Fibroblast of lung (primary cell): ENCODE results near the gene VMO1. TPM values are rescaled to one million over a fixed set of nuclear protein-coding genes. Genes with fewer than 3 reads are reported as not detected.

Experiments used
- DNase-seq, 2 donors: peaks; one replicate each; pipeline versions ENCODE4 v3.0.0 to v3.0.0-alpha.2; 2010; ENCODE audit warnings: low read depth in 2 of 2
- H2AFZ ChIP-seq: 2 replicates; pipeline ENCODE4 v1.5.1; 2012; ENCODE audit warnings: low read length, control low read depth, inconsistent platforms
- H3K27ac ChIP-seq: 2 replicates; pipeline ENCODE4 v1.5.1; 2011; ENCODE audit warnings: low read length, control low read depth; ENCODE audit not compliant: insufficient read depth
- H3K27me3 ChIP-seq: 2 replicates; pipeline ENCODE4 v1.5.1; 2011; ENCODE audit warnings: mild to moderate bottlenecking, low read length; ENCODE audit not compliant: control insufficient read depth, insufficient read depth
- H3K36me3 ChIP-seq: 2 replicates; pipeline ENCODE4 v1.5.1; 2011; ENCODE audit warnings: low read length; ENCODE audit not compliant: control insufficient read depth, insufficient read depth
- H3K4me1 ChIP-seq: 2 replicates; pipeline ENCODE4 v1.5.1; 2011; ENCODE audit warnings: low read length; ENCODE audit not compliant: control insufficient read depth, insufficient read depth; ENCODE audit errors: extremely low read depth
- H3K4me2 ChIP-seq: 2 replicates; pipeline ENCODE4 v1.5.1; 2011; ENCODE audit warnings: low read length, control low read depth; ENCODE audit not compliant: insufficient read depth; ENCODE audit errors: extremely low read depth
- H3K4me3 ChIP-seq, 4 experiments: fragments of 200-600 bp in 1 of 4; sonication (generic) in 1 of 4; replicated peaks in 1 of 4; 2 replicates each; pipeline ENCODE4 v1.5.1; 2011 to 2016; ENCODE audit warnings: low read length in 4 of 4, low read depth in 3 of 4, mild to moderate bottlenecking in 3 of 4, control low read depth in 2 of 4, inconsistent platforms in 1 of 4, mixed read lengths in 1 of 4; ENCODE audit not compliant: insufficient read depth in 1 of 4; ENCODE audit errors: control extremely low read depth in 1 of 4
- H3K79me2 ChIP-seq: 2 replicates; pipeline ENCODE4 v1.5.1; 2012; ENCODE audit warnings: mild to moderate bottlenecking, low read length, inconsistent platforms; ENCODE audit not compliant: control insufficient read depth, insufficient read depth
- H3K9ac ChIP-seq: 2 replicates; pipeline ENCODE4 v1.5.1; 2011; ENCODE audit warnings: mild to moderate bottlenecking, low read length, control low read depth; ENCODE audit not compliant: insufficient read depth
- H3K9me3 ChIP-seq: 2 replicates; pipeline ENCODE4 v1.5.1; 2012; ENCODE audit warnings: low read depth, low read length; ENCODE audit not compliant: control insufficient read depth, insufficient read depth
- H4K20me1 ChIP-seq: 2 replicates; pipeline ENCODE4 v1.5.1; 2011; ENCODE audit warnings: low read length; ENCODE audit not compliant: control insufficient read depth, insufficient read depth; ENCODE audit errors: extremely low read depth
- CTCF ChIP-seq, 2 donors: IDR thresholded peaks in 1 of 2; conservative IDR thresholded peaks in 1 of 2; 1 replicate in 1 of 2; 2 replicates in 1 of 2; pipeline ENCODE4 v1.5.1; 2011 to 2012; ENCODE audit warnings: low read length in 2 of 2, control low read depth in 1 of 2, inconsistent platforms in 1 of 2, low read depth in 1 of 2, mild to moderate bottlenecking in 1 of 2
- EZH2 ChIP-seq: IDR thresholded peaks from 2 replicates; pipeline ENCODE4 v1.5.1; 2012; ENCODE audit warnings: low read length, control low read depth, mild to moderate bottlenecking; ENCODE audit errors: missing control alignments
- polyA plus RNA-seq, 2 donors: library from polyadenylated mRNA; depleted of rRNA in 1 of 2; stranded (reverse) in 1 of 2; unstranded in 1 of 2; fragments of >200 nt; gene quantifications; 2 replicates each; pipeline ENCODE4 v1.2.1, GENCODE V29; 2011 to 2012; ENCODE audit warnings: missing spikeins in 1 of 2
- total RNA-seq: library from RNA; depleted of rRNA; stranded (reverse); fragments of >200 nt; gene quantifications from 2 replicates; pipeline ENCODE4 v1.2.1, GENCODE V29; 2014

The VMO1 gene
- total and polyA plus RNA-seq, 2 donors (not counting 1 experiment from before 2014, with no cell fraction given), result 0.33 TPM; not detected in 1

- H3K27ac ChIP-seq, result no peak overlapping the region
- no peak overlapping the region for H2AFZ ChIP-seq
- no peak for DNase-seq
- peak overlapping the region; percentile 72 for H3K4me2 ChIP-seq
- H3K79me2 ChIP-seq, result no peaks in the 10 kb centered on the region
- H3K9me3 ChIP-seq, result no peaks in the 10 kb centered on the region
- no peak overlapping the region for H3K9ac ChIP-seq
- TF ChIP-seq EZH2 (peak; percentile 87), CTCF (conservative IDR thresholded peaks at IDR 0.05 in 1 of 2, IDR thresholded peaks at IDR 0.05 in 1 of 2; ENCODE audit: low read depth in 1 of 2, low read length in 2 of 2) (no peak)
- no peaks in the 10 kb centered on the region for H4K20me1 ChIP-seq
- H3K27me3 ChIP-seq, result peaks cover 23% of the 10 kb centered on the region
- no peaks in the 10 kb centered on the region for H3K36me3 ChIP-seq
- H3K4me3 ChIP-seq, result peak overlapping the region in 3 of 4 experiments; percentile 67 to 86 (median 72)
- no peaks in the 10 kb centered on the region for H3K4me1 ChIP-seq
Observed at GRCh38 chr17:4738136-4739121, 47.7 kb downstream of the VMO1 start.

GRCh38 chr17:4735876-4736651 is 50.1 kb downstream of the VMO1 start:
- no peak for DNase-seq
- Histone ChIP-seq H3K27me3 (peaks cover 22% of the 10 kb centered on the region), H3K27ac (no peak overlapping the region), H3K9me3 (no peaks in the 10 kb centered on the region), H3K4me1 (no peaks in the 10 kb centered on the region), H3K36me3 (no peaks in the 10 kb centered on the region), H3K9ac (no peak overlapping the region), H2AFZ (no peak overlapping the region), H4K20me1 (no peaks in the 10 kb centered on the region), H3K4me3 (no peak overlapping the region), H3K4me2 (no peak overlapping the region), H3K79me2 (no peaks in the 10 kb centered on the region)
- TF ChIP-seq EZH2, result no peak
- no peak for TF ChIP-seq CTCF (conservative IDR thresholded peaks at IDR 0.05 in 1 of 2, IDR thresholded peaks at IDR 0.05 in 1 of 2; ENCODE audit: low read depth in 1 of 2, low read length in 2 of 2)

Other genes starting within 250 kb of the VMO1 start
- gene MYBBP1A, start 231.0 kb downstream of the VMO1 start, total RNA-seq, result 28.6 and 35.2 TPM in 2 replicates
- gene MYBBP1A, start 231.0 kb downstream of the VMO1 start, polyA plus RNA-seq, result 14.1 and 23.5 TPM in 2 replicates
- not detected in 2 replicates for gene GGT6, start 225.8 kb downstream of the VMO1 start, total RNA-seq
- not detected in 2 replicates for gene GGT6, start 225.8 kb downstream of the VMO1 start, polyA plus RNA-seq
- 0.99 and 1.5 TPM in 2 replicates for gene SMTNL2, start 201.8 kb downstream of the VMO1 start, total RNA-seq
- gene SMTNL2, start 201.8 kb downstream of the VMO1 start, polyA plus RNA-seq, result 0.03 and 0.17 TPM in 2 replicates
- not detected in 2 replicates for gene ALOX15, start 144.7 kb downstream of the VMO1 start, total RNA-seq
- gene ALOX15, start 144.7 kb downstream of the VMO1 start, polyA plus RNA-seq, result not detected in 2 replicates
- gene PELP1, start 82.2 kb downstream of the VMO1 start, total RNA-seq, result 16.0 and 16.4 TPM in 2 replicates
- 8.6 and 13.1 TPM in 2 replicates for gene PELP1, start 82.2 kb downstream of the VMO1 start, polyA plus RNA-seq
- gene ARRB2, start 75.7 kb downstream of the VMO1 start, total RNA-seq, result 2.8 and 3.3 TPM in 2 replicates
- 4.6 and 8.3 TPM in 2 replicates for gene ARRB2, start 75.7 kb downstream of the VMO1 start, polyA plus RNA-seq
- 9.2 and 10.8 TPM in 2 replicates for gene MED11, start 54.9 kb downstream of the VMO1 start, total RNA-seq
- 29.1 and 29.6 TPM in 2 replicates for gene MED11, start 54.9 kb downstream of the VMO1 start, polyA plus RNA-seq
- under 0.01 and 0.51 TPM in 2 replicates for gene ZMYND15, start 46.5 kb downstream of the VMO1 start, total RNA-seq
- gene ZMYND15, start 46.5 kb downstream of the VMO1 start, polyA plus RNA-seq, result 0.05 and 0.11 TPM in 2 replicates
- 0.83 and 4.1 TPM in 2 replicates for gene CXCL16, start 46.4 kb downstream of the VMO1 start, total RNA-seq
- gene CXCL16, start 46.4 kb downstream of the VMO1 start, polyA plus RNA-seq, result 2.0 and 2.4 TPM in 2 replicates
- not detected in 2 replicates for gene TM4SF5, start 14.5 kb downstream of the VMO1 start, total RNA-seq
- not detected in 2 replicates for gene TM4SF5, start 14.5 kb downstream of the VMO1 start, polyA plus RNA-seq
- not detected in 2 replicates for gene GLTPD2, start 2.6 kb upstream of the VMO1 start, total RNA-seq
- not detected in 2 replicates for gene GLTPD2, start 2.6 kb upstream of the VMO1 start, polyA plus RNA-seq
- gene PSMB6, start 9.8 kb upstream of the VMO1 start, total RNA-seq, result 110 and 163 TPM in 2 replicates
- gene PSMB6, start 9.8 kb upstream of the VMO1 start, polyA plus RNA-seq, result 184 and 272 TPM in 2 replicates
- gene PLD2, start 20.8 kb upstream of the VMO1 start, total RNA-seq, result 13.6 and 14.9 TPM in 2 replicates
- gene PLD2, start 20.8 kb upstream of the VMO1 start, polyA plus RNA-seq, result 12.7 and 14.3 TPM in 2 replicates
- gene MINK1, start 47.0 kb upstream of the VMO1 start, total RNA-seq, result 15.9 and 28.6 TPM in 2 replicates
- 27.2 and 35.6 TPM in 2 replicates for gene MINK1, start 47.0 kb upstream of the VMO1 start, polyA plus RNA-seq
- 1.8 and 2.3 TPM in 2 replicates for gene C17orf107, start 113.2 kb upstream of the VMO1 start, total RNA-seq
- 0.34 and 0.67 TPM in 2 replicates for gene C17orf107, start 113.2 kb upstream of the VMO1 start, polyA plus RNA-seq
- 0.51 and 0.66 TPM in 2 replicates for gene CHRNE, start 116.7 kb upstream of the VMO1 start, total RNA-seq
- gene CHRNE, start 116.7 kb upstream of the VMO1 start, polyA plus RNA-seq, result 0.19 and 0.23 TPM in 2 replicates
- gene GP1BA, start 145.9 kb upstream of the VMO1 start, total RNA-seq, result not detected in 2 replicates
- not detected in 2 replicates for gene GP1BA, start 145.9 kb upstream of the VMO1 start, polyA plus RNA-seq
- 50.3 and 59.3 TPM in 2 replicates for gene SLC25A11, start 153.7 kb upstream of the VMO1 start, total RNA-seq
- gene SLC25A11, start 153.7 kb upstream of the VMO1 start, polyA plus RNA-seq, result 29.2 and 45.8 TPM in 2 replicates
- gene RNF167, start 153.9 kb upstream of the VMO1 start, total RNA-seq, result 13.6 and 22.8 TPM in 2 replicates
- 52.6 and 83.5 TPM in 2 replicates for gene RNF167, start 153.9 kb upstream of the VMO1 start, polyA plus RNA-seq
- 258 and 422 TPM in 2 replicates for gene PFN1, start 162.2 kb upstream of the VMO1 start, total RNA-seq
- 870 and 1,199 TPM in 2 replicates for gene PFN1, start 162.2 kb upstream of the VMO1 start, polyA plus RNA-seq
- gene ENO3, start 164.8 kb upstream of the VMO1 start, total RNA-seq, result 1.8 and 4.3 TPM in 2 replicates
- 2.0 and 2.3 TPM in 2 replicates for gene ENO3, start 164.8 kb upstream of the VMO1 start, polyA plus RNA-seq
- 42.9 and 62.8 TPM in 2 replicates for gene SPAG7, start 181.5 kb upstream of the VMO1 start, total RNA-seq
- gene SPAG7, start 181.5 kb upstream of the VMO1 start, polyA plus RNA-seq, result 80.8 and 83.0 TPM in 2 replicates
- gene CAMTA2, start 201.3 kb upstream of the VMO1 start, total RNA-seq, result 8.5 and 18.3 TPM in 2 replicates
- 12.4 and 16.1 TPM in 2 replicates for gene CAMTA2, start 201.3 kb upstream of the VMO1 start, polyA plus RNA-seq
- gene INCA1, start 211.2 kb upstream of the VMO1 start, total RNA-seq, result 0.26 and 0.33 TPM in 2 replicates
- 0.28 and 0.38 TPM in 2 replicates for gene INCA1, start 211.2 kb upstream of the VMO1 start, polyA plus RNA-seq
- gene KIF1C, start 211.6 kb upstream of the VMO1 start, total RNA-seq, result 52.4 and 86.0 TPM in 2 replicates
- gene KIF1C, start 211.6 kb upstream of the VMO1 start, polyA plus RNA-seq, result 68.1 and 70.5 TPM in 2 replicates
- 0.26 and 0.66 TPM in 2 replicates for gene SLC52A1, start 249.1 kb upstream of the VMO1 start, total RNA-seq
- gene SLC52A1, start 249.1 kb upstream of the VMO1 start, polyA plus RNA-seq, result not detected in 2 replicates